ENCODE measurements around the gene AKT1. TPM values are rescaled to one million over a fixed set of nuclear protein-coding genes. Genes with fewer than 3 reads are reported as not detected.

The AKT1 gene
- total RNA-seq, 1 experiment from 2014 or later: 164 TPM

- Histone ChIP-seq H3K27me3 (peaks cover 7% of the 10 kb centered on the region; the same call in 1 of the 2 replicates), H3K9me3 (replicated peaks) (no peaks in the 10 kb centered on the region), H3K36me3 (no peaks in the 10 kb centered on the region), H3K4me3 (no peak overlapping the region), H3K27ac (peak overlapping the region; percentile 43), H3K4me1 (peaks cover 19% of the 10 kb centered on the region)
- DNase-seq: no peak
Observed at GRCh38 chr14:104742586-104743455, 52.7 kb downstream of the AKT1 start.

- Histone ChIP-seq H3K4me1 (peaks cover 11% of the 10 kb centered on the region; the same call in 1 of the 2 replicates), H3K36me3 (no peaks in the 10 kb centered on the region), H3K27me3 (peaks cover 9% of the 10 kb centered on the region; the same call in 1 of the 2 replicates), H3K4me3 (no peak overlapping the region), H3K9me3 (replicated peaks) (no peaks in the 10 kb centered on the region), H3K27ac (no peak overlapping the region)
- DNase-seq: no peak
Observed at GRCh38 chr14:104741803-104742251, 53.7 kb downstream of the AKT1 start.

GRCh38 chr14:104741108-104741802, 54.3 kb downstream of the AKT1 start:
- no peak for DNase-seq
- Histone ChIP-seq H3K36me3 (no peaks in the 10 kb centered on the region), H3K9me3 (replicated peaks) (no peaks in the 10 kb centered on the region), H3K4me3 (no peak overlapping the region), H3K27ac (no peak overlapping the region), H3K27me3 (peaks cover 9% of the 10 kb centered on the region; the same call in 1 of the 2 replicates), H3K4me1 (peaks cover 8% of the 10 kb centered on the region; the same call in 1 of the 2 replicates)

- H3K4me3 ChIP-seq: no peak overlapping the region
- H3K36me3 ChIP-seq: no peaks in the 10 kb centered on the region
- H3K4me1 ChIP-seq: peaks cover 8% of the 10 kb centered on the region; the same call in 1 of the 2 replicates
- no peak for DNase-seq
- no peaks in the 10 kb centered on the region for H3K9me3 ChIP-seq (replicated peaks)
- no peak overlapping the region for H3K27ac ChIP-seq
- peaks cover 9% of the 10 kb centered on the region; the same call in 1 of the 2 replicates for H3K27me3 ChIP-seq
Observed at GRCh38 chr14:104739546-104740516, 55.7 kb downstream of the AKT1 start.

GRCh38 chr14:104739026-104739425, 56.5 kb downstream of the AKT1 start:
- H3K36me3 ChIP-seq: no peaks in the 10 kb centered on the region
- H3K27me3 ChIP-seq: peaks cover 9% of the 10 kb centered on the region; the same call in 1 of the 2 replicates
- DNase-seq: no peak

GRCh38 chr14:104738375-104739019, 57.1 kb downstream of the AKT1 start:
- H3K27ac ChIP-seq: no peak overlapping the region
- no peak for DNase-seq

More at GRCh38 chr14:104739026-104739425, 56.5 kb downstream of the AKT1 start:
- Histone ChIP-seq H3K4me3 (no peak overlapping the region), H3K27ac (no peak overlapping the region), H3K9me3 (replicated peaks) (no peaks in the 10 kb centered on the region), H3K4me1 (peaks cover 8% of the 10 kb centered on the region; the same call in 1 of the 2 replicates)

GRCh38 chr14:104735830-104736642, 59.5 kb downstream of the AKT1 start:
- peaks cover 9% of the 10 kb centered on the region; the same call in 1 of the 2 replicates for H3K27me3 ChIP-seq
- H3K27ac ChIP-seq: no peak overlapping the region
- H3K4me1 ChIP-seq: no peaks in the 10 kb centered on the region
- no peaks in the 10 kb centered on the region for H3K9me3 ChIP-seq (replicated peaks)
- H3K4me3 ChIP-seq: no peak overlapping the region
- H3K36me3 ChIP-seq: no peaks in the 10 kb centered on the region
- no peak for DNase-seq

More at GRCh38 chr14:104738375-104739019, 57.1 kb downstream of the AKT1 start:
- H3K9me3 ChIP-seq (replicated peaks): no peaks in the 10 kb centered on the region
- H3K36me3 ChIP-seq: no peaks in the 10 kb centered on the region
- H3K4me1 ChIP-seq: peaks cover 8% of the 10 kb centered on the region; the same call in 1 of the 2 replicates
- no peak overlapping the region for H3K4me3 ChIP-seq
- H3K27me3 ChIP-seq: peaks cover 9% of the 10 kb centered on the region; the same call in 1 of the 2 replicates

GRCh38 chr14:104734991-104735779, 60.4 kb downstream of the AKT1 start:
- Histone ChIP-seq H3K4me3 (no peak overlapping the region), H3K9me3 (replicated peaks) (no peaks in the 10 kb centered on the region), H3K36me3 (no peaks in the 10 kb centered on the region), H3K27me3 (peaks cover 9% of the 10 kb centered on the region; the same call in 1 of the 2 replicates), H3K27ac (no peak overlapping the region), H3K4me1 (no peaks in the 10 kb centered on the region)
- DNase-seq: no peak

- Histone ChIP-seq H3K4me1 (no peaks in the 10 kb centered on the region), H3K9me3 (replicated peaks) (no peaks in the 10 kb centered on the region), H3K36me3 (no peaks in the 10 kb centered on the region), H3K27ac (no peak overlapping the region), H3K4me3 (no peak overlapping the region), H3K27me3 (peaks cover 9% of the 10 kb centered on the region; the same call in 1 of the 2 replicates)
- no peak for DNase-seq
Observed at GRCh38 chr14:104734601-104734990, 61.0 kb downstream of the AKT1 start.

- Histone ChIP-seq H3K27me3 (peaks cover 9% of the 10 kb centered on the region; the same call in 1 of the 2 replicates), H3K4me1 (no peaks in the 10 kb centered on the region), H3K36me3 (no peaks in the 10 kb centered on the region), H3K9me3 (replicated peaks) (no peaks in the 10 kb centered on the region), H3K4me3 (no peak overlapping the region), H3K27ac (no peak overlapping the region)
- no peak for DNase-seq
Observed at GRCh38 chr14:104734051-104734587, 61.4 kb downstream of the AKT1 start.

- no peak for DNase-seq
- H3K4me1 ChIP-seq: no peaks in the 10 kb centered on the region
- no peaks in the 10 kb centered on the region for H3K9me3 ChIP-seq (replicated peaks)
- no peak overlapping the region for H3K27ac ChIP-seq
- no peaks in the 10 kb centered on the region for H3K36me3 ChIP-seq
- H3K4me3 ChIP-seq: no peak overlapping the region
- peaks cover 6% of the 10 kb centered on the region; the same call in 1 of the 2 replicates for H3K27me3 ChIP-seq
Observed at GRCh38 chr14:104732931-104733681, 62.4 kb downstream of the AKT1 start.
